ENCODE data around the gene ELAC2.

The ELAC2 gene

DNA sequence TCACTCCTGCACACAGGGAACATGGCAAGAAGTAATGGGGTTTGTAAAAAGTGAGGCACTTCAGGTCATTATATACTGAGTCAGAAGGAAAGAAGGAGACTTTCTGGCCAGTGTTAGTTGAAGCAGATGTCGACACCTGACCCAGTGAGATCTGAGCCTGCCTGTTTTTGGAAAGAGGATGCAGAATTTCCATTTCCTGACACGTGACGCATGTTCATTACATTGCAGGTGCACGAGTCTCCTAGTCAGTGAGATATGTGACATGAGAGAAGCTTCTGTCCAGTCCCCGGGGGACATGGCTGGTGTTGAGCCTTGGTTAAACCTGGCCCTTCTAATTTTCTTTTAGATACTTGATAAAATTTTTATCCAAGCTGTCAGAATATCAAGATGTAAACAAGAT is 62.3 kb downstream of the ELAC2 start:
- in situ Hi-C loops (cut with HindIII; ENCODE audit: low sequenced_read_pairs), result no loop called here

DNA sequence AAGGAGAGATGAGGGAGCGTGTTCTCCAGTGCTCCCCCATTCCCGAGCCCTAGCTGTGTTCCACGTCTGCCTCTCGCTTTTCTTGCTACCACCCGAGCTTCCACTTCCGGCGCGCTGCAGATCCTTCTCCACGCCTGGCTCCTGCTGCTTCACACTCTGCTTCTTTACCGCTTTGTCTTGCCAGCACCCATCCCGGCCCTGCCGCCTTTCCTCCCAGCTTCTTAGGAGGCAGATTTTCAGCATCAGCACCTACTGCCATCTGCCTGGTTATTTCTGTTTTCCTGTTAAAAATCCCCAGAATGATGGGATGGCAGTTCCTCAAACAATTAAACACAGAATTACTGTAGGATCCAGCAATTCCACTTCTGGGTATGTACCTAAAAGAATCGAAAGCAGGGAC is 64.7 kb downstream of the ELAC2 start:
- in situ Hi-C loops (cut with HindIII; ENCODE audit: low sequenced_read_pairs), result no loop called here

DNA sequence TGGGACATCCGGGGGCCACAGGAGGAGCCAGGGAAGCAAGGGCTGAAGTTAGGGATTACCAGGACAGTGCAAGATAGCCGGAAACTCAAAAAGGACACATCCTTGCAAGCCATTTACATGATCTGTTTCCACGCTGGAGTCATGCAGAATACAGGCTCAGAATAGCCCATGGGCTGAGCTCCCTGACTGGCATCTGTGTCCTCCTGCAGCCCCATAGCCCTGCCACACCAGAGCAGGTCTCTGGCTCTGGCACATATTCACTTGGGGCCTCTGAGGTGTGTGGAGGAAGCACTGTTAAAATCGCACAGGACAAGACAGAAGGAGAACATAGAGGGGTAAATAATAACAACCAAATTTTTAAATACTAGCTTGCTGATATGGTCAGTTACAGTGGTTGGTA is 65.8 kb downstream of the ELAC2 start:
- in situ Hi-C loops (cut with HindIII; ENCODE audit: low sequenced_read_pairs), result no loop called here

DNA sequence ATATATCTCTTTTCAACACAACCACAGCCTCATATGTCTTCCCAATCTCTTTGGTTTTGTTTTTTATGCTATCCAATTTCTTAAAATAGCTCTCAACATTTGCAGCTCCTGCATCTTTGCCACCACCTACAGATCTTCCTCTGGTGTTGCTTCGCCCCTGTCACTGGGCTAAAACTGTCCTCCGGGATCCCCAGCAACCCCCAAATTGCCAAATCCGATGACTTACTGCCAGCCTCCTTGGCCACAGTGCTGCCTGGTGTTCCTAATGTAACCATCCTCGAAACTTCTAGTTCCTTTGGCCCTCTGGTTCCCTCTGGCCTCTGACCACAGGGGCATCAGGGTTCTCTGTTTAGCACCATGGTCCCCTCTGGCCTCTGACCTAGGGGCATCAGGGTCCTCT is 70.8 kb downstream of the ELAC2 start:
- in situ Hi-C loops (cut with HindIII; ENCODE audit: low sequenced_read_pairs), result no loop called here

Data from endothelial cell of hepatic sinusoid (primary cell).